C4-2B (cell line): ENCODE results near the gene CDK15.

Experiments used
- H3K27ac ChIP-seq: fragments of 450-650 bp; 2 replicates; pipeline ENCODE4 v1.5.1; 2017
- ZFX ChIP-seq: fragments of 450-650 bp; IDR thresholded peaks from 2 replicates; pipeline ENCODE4 v1.6.1; 2017
- TF ChIP-seq, protein P1 (sequence below): fragments of 450-650 bp; conservative IDR thresholded peaks from 2 replicates; pipeline ENCODE4 v1.5.1; 2017; ENCODE audit warnings: mild to moderate bottlenecking

Gene CDK15

GRCh38 chr2:201900362-201900761 is 94.0 kb downstream of the CDK15 start:
- H3K27ac ChIP-seq = no peak overlapping the region
- TF ChIP-seq, protein P1, sequence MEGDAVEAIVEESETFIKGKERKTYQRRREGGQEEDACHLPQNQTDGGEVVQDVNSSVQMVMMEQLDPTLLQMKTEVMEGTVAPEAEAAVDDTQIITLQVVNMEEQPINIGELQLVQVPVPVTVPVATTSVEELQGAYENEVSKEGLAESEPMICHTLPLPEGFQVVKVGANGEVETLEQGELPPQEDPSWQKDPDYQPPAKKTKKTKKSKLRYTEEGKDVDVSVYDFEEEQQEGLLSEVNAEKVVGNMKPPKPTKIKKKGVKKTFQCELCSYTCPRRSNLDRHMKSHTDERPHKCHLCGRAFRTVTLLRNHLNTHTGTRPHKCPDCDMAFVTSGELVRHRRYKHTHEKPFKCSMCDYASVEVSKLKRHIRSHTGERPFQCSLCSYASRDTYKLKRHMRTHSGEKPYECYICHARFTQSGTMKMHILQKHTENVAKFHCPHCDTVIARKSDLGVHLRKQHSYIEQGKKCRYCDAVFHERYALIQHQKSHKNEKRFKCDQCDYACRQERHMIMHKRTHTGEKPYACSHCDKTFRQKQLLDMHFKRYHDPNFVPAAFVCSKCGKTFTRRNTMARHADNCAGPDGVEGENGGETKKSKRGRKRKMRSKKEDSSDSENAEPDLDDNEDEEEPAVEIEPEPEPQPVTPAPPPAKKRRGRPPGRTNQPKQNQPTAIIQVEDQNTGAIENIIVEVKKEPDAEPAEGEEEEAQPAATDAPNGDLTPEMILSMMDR = no peak
- TF ChIP-seq ZFX = no peak

GRCh38 chr2:201901786-201902185 is 95.4 kb downstream of the CDK15 start:
- no peak for TF ChIP-seq ZFX
- TF ChIP-seq, protein P1 = no peak
- H3K27ac ChIP-seq = no peak overlapping the region

GRCh38 chr2:201904538-201905420 is 98.4 kb downstream of the CDK15 start:
- H3K27ac ChIP-seq = no peak overlapping the region
- TF ChIP-seq ZFX = no peak
- TF ChIP-seq, protein P1 = no peak

DNA sequence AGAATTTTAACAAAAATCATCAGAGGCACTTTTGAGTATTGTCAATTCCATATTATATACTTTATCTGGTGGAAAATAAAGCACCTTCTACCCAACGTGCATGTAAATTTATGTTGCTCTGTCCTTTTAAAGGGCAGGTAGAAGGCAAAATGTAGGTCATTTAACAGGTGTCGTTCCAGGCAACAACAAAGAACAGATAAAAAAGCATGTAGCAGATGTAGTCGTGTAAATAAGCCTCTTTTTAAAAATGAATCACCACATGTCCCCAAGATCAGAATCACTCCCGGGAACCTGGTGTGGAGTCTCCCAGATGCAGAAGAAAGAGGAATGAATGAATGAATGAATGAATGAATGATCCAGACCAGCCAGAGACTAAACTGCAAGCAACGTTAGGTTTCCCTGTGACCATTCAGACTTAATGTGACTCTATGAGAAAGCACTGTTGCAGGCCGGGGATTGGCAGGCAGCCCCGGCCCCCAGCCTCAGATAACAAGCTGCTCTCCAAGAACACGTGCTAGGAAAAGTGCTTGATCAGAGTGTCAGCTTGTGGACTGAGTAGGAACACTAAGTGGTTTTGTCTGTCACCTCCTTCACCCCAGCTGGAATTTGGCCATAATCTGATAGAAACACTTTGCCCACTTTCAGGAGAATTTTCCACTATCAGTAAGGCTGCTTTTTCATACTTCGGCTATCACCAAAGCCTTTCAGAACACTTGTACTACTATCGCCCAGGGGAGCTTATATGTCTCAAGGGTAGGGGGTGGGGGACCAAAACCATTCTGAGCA is 100.6 kb downstream of the CDK15 start:
- TF ChIP-seq ZFX = no peak
- TF ChIP-seq, protein P1 = no peak
- no peak overlapping the region for H3K27ac ChIP-seq

DNA sequence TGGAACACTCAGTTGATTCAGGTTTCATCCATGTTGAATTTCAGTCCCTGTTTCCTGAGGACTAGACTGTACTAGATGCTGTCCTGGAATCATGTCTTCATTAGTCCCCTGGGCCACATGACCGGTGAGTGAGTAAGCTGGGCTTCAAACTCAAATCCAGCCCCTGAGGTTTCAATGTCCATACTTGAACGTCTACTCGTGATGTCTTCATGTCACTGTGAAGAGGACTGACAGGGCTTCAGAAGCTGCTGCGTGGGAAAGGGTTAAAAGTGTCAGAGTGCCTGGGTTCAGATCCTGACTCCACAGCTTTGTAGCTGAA is 101.2 kb downstream of the CDK15 start:
- no peak for TF ChIP-seq ZFX
- TF ChIP-seq, protein P1 = no peak
- no peak overlapping the region for H3K27ac ChIP-seq

- no peak overlapping the region for H3K27ac ChIP-seq
- no peak for TF ChIP-seq ZFX
- TF ChIP-seq, protein P1 = no peak
Observed at GRCh38 chr2:201908901-201909300, 102.6 kb downstream of the CDK15 start.

DNA sequence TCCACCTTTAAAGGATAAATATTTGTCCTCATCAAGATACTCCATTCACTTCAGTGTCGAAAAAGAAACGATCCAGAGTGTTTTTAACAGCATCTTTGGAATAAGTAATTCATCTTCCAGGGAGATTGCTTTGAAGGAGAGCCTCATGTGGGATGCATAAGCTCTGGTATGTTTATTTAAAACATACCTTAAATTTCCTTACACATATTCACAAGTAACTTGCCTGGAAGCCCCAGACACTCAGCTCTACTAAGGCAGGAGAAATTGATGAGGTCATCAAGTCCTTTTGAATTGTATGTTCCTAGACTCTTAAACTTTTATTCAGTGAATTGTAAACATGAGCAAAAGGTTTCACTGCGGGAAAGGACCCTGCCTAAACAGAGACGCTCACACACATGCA is 103.0 kb downstream of the CDK15 start:
- no peak overlapping the region for H3K27ac ChIP-seq
- no peak for TF ChIP-seq ZFX
